GM12891 (cell line): ENCODE measurements around the gene WASL.

ENCODE experiments used
- POLR2A ChIP-seq: IDR thresholded peaks from 2 replicates; pipeline ENCODE4 v1.6.1; 2011; ENCODE audit warnings: low read depth, low read length, control low read depth
- POLR2AphosphoS5 ChIP-seq: IDR thresholded peaks from 2 replicates; pipeline ENCODE4 v1.6.1; 2011; ENCODE audit warnings: low read depth, low read length, control low read depth
- POU2F2 ChIP-seq: IDR thresholded peaks from 2 replicates; pipeline ENCODE4 v1.6.1; 2011; ENCODE audit warnings: low read depth, mild to moderate bottlenecking, control low read depth, low read length, moderate library complexity
- SPI1 ChIP-seq: IDR thresholded peaks from 2 replicates; pipeline ENCODE4 v1.6.1; 2011; ENCODE audit warnings: low read depth, low read length, control low read depth
- TAF1 ChIP-seq: IDR thresholded peaks from 2 replicates; pipeline ENCODE4 v1.6.1; 2011; ENCODE audit warnings: low read depth, low read length, control low read depth

GRCh38 chr7:123681561-123681960 lies 67.2 kb downstream of the WASL start:
- TF ChIP-seq TAF1 (no peak), POLR2AphosphoS5 (no peak), POLR2A (no peak), SPI1 (no peak), POU2F2 (no peak)
